ENCODE results near the gene BEST4. TPM values are rescaled to one million over a fixed set of nuclear protein-coding genes. Genes with fewer than 3 reads are reported as not detected.
A peak's percentile ranks its signal among the peaks of the same experiment; 100 is the strongest.

The BEST4 gene
- total and polyA plus RNA-seq, 2 of the 13 experiments (the other 11 are each of a cell fraction or from before 2014, with no cell fraction given), result 0.77 to 1.4 TPM

DNA sequence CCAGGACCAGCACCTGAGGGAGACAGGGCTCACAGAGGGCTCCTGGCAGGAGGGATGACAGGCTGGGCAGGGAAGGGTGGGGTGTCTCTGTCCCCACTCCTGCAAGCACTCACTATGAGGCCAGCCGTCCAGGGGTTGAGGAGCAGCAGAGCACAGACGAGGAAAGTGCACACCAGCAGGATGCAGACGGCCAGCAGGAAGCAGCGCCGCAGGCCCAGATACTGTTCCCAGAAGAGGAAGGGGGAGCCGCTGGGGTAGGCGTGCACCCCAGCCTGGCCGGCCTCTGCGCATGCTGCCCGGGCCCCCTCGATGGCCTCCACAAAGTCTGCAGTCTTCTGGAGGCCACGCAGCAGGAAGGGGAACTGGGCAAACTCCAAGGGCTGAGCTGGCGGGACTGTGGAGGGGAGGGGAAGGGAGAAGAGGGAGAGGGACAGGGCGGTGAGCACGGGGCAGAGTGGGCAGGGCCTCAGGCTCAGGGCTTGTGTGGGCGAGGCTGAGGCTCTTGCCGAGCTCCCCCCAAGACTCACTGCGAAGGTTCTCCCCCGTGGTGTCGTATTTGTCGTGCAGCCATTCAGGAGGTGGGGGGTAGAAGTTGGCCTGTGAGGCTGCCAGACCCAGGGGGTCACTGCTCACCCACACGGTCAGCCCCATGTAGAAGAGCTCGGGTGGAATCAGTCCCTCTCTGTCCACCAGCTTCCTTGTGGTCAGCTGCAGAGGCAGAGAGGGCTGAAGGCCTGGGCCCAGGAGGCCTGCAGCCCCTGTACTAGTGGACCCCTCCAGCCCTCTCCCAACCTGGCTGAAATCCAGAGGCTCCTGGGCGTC lies 38.6 kb upstream of the BEST4 start (continued):
- TF ChIP-seq ESRRA (CRISPR knock-in tag; IDR thresholded peaks at IDR 0.05; ENCODE audit: low read depth), result peak; percentile 40; the same call in 1 of the 2 replicates
- TF ChIP-seq ZBTB33 (CRISPR knock-in tag; IDR thresholded peaks at IDR 0.05), result no peak; the same call in 1 of the 2 replicates
- TF ChIP-seq BRD4 (CRISPR knock-in tag; IDR thresholded peaks at IDR 0.05), result peak; percentile 90
- TF ChIP-seq, protein P1, sequence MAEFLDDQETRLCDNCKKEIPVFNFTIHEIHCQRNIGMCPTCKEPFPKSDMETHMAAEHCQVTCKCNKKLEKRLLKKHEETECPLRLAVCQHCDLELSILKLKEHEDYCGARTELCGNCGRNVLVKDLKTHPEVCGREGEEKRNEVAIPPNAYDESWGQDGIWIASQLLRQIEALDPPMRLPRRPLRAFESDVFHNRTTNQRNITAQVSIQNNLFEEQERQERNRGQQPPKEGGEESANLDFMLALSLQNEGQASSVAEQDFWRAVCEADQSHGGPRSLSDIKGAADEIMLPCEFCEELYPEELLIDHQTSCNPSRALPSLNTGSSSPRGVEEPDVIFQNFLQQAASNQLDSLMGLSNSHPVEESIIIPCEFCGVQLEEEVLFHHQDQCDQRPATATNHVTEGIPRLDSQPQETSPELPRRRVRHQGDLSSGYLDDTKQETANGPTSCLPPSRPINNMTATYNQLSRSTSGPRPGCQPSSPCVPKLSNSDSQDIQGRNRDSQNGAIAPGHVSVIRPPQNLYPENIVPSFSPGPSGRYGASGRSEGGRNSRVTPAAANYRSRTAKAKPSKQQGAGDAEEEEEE (CRISPR knock-in tag; IDR thresholded peaks at IDR 0.05; ENCODE audit: borderline replicate concordance), result peak; percentile 83; the same call in 1 of the 2 replicates
- peak; percentile 23; the same call in 1 of the 2 replicates for TF ChIP-seq FOSL2 (CRISPR knock-in tag; IDR thresholded peaks at IDR 0.05)
- TF ChIP-seq ZBTB7A (CRISPR knock-in tag; IDR thresholded peaks at IDR 0.05), result peak; percentile 63
- 0 out of 2 replicates have a peak, but pooled peaks have one; percentile 49 for TF ChIP-seq HOXD1 (CRISPR knock-in tag; IDR thresholded peaks at IDR 0.05)
- TF ChIP-seq ZNF274 (CRISPR knock-in tag; IDR thresholded peaks at IDR 0.05), result no peak
- TF ChIP-seq NFAT5 (CRISPR knock-in tag; IDR thresholded peaks at IDR 0.05), result no peak
- TF ChIP-seq ZNF510 (CRISPR knock-in tag; IDR thresholded peaks at IDR 0.05; ENCODE audit: low read depth), result 0 out of 2 replicates have a peak, but pooled peaks have one; percentile 24
- peak; percentile 53; the same call in 1 of the 2 replicates for TF ChIP-seq ZNF891 (CRISPR knock-in tag; IDR thresholded peaks at IDR 0.05)
- TF ChIP-seq, protein P2, sequence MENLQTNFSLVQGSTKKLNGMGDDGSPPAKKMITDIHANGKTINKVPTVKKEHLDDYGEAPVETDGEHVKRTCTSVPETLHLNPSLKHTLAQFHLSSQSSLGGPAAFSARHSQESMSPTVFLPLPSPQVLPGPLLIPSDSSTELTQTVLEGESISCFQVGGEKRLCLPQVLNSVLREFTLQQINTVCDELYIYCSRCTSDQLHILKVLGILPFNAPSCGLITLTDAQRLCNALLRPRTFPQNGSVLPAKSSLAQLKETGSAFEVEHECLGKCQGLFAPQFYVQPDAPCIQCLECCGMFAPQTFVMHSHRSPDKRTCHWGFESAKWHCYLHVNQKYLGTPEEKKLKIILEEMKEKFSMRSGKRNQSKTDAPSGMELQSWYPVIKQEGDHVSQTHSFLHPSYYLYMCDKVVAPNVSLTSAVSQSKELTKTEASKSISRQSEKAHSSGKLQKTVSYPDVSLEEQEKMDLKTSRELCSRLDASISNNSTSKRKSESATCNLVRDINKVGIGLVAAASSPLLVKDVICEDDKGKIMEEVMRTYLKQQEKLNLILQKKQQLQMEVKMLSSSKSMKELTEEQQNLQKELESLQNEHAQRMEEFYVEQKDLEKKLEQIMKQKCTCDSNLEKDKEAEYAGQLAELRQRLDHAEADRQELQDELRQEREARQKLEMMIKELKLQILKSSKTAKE (CRISPR knock-in tag; IDR thresholded peaks at IDR 0.05; ENCODE audit: borderline replicate concordance), result peak; percentile 64; the same call in 1 of the 2 replicates

Data from HepG2 (cell line).